Skeletal muscle cell (primary cell): ENCODE results near the gene DIPK1B.

Source experiments
- DNase-seq: peaks from one replicate; pipeline ENCODE4 v3.0.0-alpha.2; 2010; ENCODE audit warnings: low read depth
- H3K4me3 ChIP-seq: 2 replicates; pipeline ENCODE4 v1.5.1; 2011; ENCODE audit warnings: low read depth, mild to moderate bottlenecking, control low read depth, low read length, moderate library complexity

The DIPK1B gene

DNA sequence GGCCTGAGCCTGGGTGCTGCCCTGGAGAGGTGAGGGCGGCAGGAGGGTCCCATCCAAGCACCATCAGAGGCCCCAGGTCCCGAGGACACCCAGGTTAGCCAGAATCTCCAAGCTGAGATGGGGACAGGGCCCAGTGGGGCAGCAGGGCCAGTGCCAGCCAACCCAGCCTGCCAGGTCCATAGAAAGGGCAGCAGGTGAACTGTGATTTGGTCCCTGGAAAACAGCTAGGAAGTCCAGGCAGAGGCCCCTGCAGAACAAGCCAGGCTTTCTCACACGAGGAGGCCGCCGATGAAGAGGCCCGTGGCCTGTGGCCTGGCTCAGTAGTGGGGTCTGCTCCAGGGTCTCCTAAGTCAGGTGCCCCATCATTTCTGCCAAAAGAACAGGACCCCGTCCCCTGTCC lies 27.2 kb upstream of the DIPK1B start:
- no peak for DNase-seq
- H3K4me3 ChIP-seq: no peak overlapping the region

GRCh38 chr9:136685790-136686533 lies 26.4 kb upstream of the DIPK1B start:
- no peak for DNase-seq
- H3K4me3 ChIP-seq: peak overlapping the region; percentile 80

GRCh38 chr9:136686534-136686793 lies 25.9 kb upstream of the DIPK1B start:
- H3K4me3 ChIP-seq: peak overlapping the region; percentile 80
- DNase-seq: no peak

DNA sequence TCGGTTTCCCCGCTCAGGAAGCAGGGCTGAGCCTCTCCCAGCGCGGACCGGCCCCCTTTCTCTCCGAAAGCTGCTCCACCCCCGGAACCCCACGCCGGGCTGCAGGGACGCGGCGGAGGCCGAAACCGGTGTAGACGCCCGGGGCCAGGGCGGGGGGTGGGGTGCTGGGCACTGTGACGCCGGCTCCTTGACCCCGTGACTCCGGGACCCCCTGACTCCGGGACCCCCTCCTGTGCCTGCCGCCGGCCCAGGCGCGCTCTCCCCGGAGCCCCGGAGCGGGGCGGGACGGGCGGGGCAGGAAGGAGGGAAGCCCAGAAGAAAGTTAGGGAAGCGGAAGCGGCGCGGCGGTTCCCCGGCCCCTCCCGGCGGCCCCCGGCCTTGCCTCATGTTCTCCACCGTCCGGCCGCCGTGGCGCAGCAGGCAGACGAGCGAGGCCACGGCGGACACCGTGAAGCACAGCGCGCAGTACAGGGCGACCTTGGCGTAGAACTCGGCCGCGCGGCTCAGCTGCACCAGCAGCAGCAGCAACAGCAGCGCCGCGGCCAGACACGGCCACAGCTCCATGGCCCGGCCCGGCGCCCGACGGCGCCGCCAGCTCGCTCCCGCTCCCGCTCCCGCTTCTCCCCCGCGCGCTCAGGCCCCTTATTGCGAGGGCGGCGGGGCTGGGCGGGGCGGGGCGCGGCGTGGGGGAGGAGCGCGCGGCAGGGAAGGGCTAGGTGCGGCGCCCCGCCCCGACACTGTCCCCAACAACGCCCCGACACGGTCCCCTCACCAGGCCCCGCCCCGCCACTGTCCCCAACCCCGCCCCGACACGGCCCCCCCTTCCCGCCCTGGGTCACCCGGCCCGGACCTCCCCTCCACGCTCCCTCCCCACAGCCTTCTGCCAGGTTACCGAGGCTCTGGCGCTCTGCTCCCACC lies 25.3 kb upstream of the DIPK1B start, which contains the start of gene AGPAT2:
Gene AGPAT2, minus strand, starts transcription at position 664 of the 918 bp plus-strand sequence. Its CDS starts 100 bp downstream, at position 564.
- peak within 1 kb of the TSS; percentile 80 for H3K4me3 ChIP-seq
- no peak for DNase-seq

- H3K4me3 ChIP-seq: no peak overlapping the region
Observed at GRCh38 chr9:136687721-136688223, 24.6 kb upstream of the DIPK1B start.

GRCh38 chr9:136688274-136689107 lies 23.9 kb upstream of the DIPK1B start:
- no peak for DNase-seq
- no peak overlapping the region for H3K4me3 ChIP-seq

More at GRCh38 chr9:136687721-136688223, 24.6 kb upstream of the DIPK1B start:
- no peak for DNase-seq

GRCh38 chr9:136689108-136689460 lies 23.3 kb upstream of the DIPK1B start:
- no peak for DNase-seq
- H3K4me3 ChIP-seq: no peak overlapping the region

DNA sequence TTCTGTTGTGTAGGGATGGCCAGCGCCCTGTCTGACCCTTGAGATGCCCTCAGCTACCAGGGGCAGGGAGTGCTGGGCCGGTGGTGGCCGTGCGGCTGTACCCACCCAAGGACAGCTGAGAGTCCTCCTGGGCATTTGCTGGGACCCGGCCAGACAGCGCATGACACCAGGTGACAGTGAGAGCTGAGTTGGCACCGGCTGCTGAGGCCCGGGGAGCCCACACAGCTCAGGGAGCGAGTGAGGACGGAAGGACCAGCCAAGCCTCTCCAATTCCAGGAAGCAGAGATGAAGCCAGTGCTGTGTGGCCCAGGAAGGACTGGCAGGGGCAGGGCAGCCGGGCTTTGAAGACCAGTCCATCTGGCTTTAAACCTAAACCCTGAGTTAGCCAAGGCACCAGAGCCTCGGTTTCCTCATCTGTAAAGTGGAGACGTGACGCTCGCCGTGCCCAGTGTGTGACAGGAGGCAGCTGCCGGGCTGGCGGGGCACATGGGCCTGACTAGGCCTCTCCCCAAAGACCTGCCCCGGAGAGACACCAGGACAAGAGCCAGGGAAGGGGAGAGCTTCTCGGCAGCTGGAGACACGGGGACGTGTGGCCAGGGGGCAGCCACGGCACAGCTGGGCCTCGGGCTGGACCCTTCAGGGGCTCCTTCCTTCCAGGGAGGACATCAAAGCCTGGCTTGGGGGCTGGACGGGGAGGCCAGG lies 22.1 kb upstream of the DIPK1B start:
- no peak for DNase-seq
- no peak overlapping the region for H3K4me3 ChIP-seq

GRCh38 chr9:136690806-136691261 lies 21.5 kb upstream of the DIPK1B start:
- no peak overlapping the region for H3K4me3 ChIP-seq
- no peak for DNase-seq

- no peak overlapping the region for H3K4me3 ChIP-seq
Observed at GRCh38 chr9:136691316-136692184, 20.8 kb upstream of the DIPK1B start.

GRCh38 chr9:136692185-136693134 lies 19.9 kb upstream of the DIPK1B start:
- no peak overlapping the region for H3K4me3 ChIP-seq
- DNase-seq: no peak

More at GRCh38 chr9:136691316-136692184, 20.8 kb upstream of the DIPK1B start:
- no peak for DNase-seq

- H3K4me3 ChIP-seq: no peak overlapping the region
- DNase-seq: no peak
Observed at GRCh38 chr9:136693135-136693489, 19.3 kb upstream of the DIPK1B start.

GRCh38 chr9:136693490-136694162 lies 18.7 kb upstream of the DIPK1B start:
- DNase-seq: no peak
- no peak overlapping the region for H3K4me3 ChIP-seq

DNA sequence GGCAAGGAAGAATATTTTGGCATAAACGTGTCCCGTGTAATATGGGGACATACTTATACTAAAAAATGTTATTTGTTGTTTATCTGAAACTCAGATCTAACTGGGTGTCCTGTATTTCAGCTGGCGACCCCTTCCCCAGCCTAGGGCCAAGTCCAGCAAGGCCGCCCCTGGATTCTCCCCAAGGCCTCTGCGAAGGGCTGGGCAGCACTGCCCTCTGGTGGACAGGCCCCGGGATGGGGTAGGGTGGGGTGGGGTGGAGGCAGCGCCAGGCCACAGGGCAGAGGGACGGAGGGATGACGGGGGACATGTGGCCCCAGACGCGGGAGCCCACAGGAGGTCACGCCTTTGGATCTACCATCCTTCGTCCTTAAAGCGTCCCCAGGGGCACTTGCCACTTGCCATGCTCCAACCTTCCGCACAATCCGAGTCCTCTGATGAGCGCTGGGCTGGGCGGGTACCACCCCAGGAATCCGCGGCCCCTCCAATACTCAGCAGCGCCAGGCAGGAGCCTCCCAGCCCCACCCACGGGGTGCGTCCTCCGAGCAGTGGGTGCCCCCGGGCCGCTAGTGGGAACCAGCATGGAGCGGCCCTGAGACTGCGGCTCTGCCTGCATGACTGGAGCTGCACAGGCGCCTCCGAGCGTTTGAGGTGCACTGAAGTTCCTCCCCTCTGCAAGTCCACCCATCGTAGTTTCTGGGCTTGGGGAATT lies 18.1 kb upstream of the DIPK1B start:
- no peak for DNase-seq
- H3K4me3 ChIP-seq: no peak overlapping the region

DNA sequence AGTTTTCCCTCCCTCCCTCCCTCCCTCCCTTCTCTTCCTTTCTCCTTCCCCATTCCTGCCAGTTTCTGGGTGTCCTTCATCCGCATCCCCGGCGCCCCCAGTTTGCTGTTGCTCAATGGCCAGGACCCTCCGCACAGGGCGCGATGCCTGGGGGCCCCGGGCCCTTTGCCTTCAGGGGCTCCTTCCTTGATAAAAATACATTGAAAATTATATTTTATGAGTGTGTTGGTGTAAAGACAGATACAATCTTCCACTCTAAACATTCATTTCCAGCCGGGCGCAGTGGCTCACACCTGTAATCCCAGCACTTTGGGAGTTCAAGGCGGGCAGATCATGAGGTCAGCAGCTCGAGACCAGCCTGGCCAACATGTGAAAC lies 17.5 kb upstream of the DIPK1B start:
- no peak overlapping the region for H3K4me3 ChIP-seq
- DNase-seq: no peak

DNA sequence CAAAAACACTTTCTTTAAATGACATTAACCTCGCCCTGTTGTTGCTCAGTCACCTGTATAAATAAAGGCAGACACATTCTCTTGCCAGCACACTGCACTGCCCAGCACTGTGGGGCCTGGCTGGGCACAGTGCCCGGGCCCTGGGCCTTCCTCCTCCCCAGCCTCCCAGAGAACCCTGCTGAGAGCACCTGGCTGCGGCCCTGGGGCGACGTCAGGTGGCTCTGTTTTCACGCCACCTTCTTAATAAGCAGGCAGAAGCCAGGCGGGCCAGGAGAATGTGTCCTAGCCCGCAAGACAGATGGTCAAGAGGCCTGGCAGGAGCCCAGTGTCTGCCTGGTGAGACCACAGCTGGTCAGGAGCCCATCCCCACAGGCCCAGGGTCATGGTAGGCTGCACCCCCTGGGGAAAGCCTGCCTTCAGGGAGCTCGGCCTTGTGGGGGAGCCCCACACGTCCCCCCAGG lies 16.9 kb upstream of the DIPK1B start:
- no peak overlapping the region for H3K4me3 ChIP-seq
- DNase-seq: no peak
